Glutamatergic neuron (in vitro differentiated cells): ENCODE results near the gene CDCA4. TPM values are rescaled to one million over a fixed set of nuclear protein-coding genes. Genes with fewer than 3 reads are reported as not detected.

Experiments
- DNase-seq: peaks from one replicate; pipeline ENCODE4 v3.0.0; 2022
- H3K27ac Mint-ChIP-seq: one replicate; pipeline ENCODE4 v1.8.0; 2020; ENCODE audit warnings: mild to moderate bottlenecking, mixed read lengths, inconsistent platforms; ENCODE audit not compliant: unreplicated experiment
- H3K27me3 Mint-ChIP-seq: one replicate; pipeline ENCODE4 v1.8.0; 2020; ENCODE audit warnings: mild to moderate bottlenecking, moderate library complexity, mixed read lengths, inconsistent platforms; ENCODE audit not compliant: unreplicated experiment
- H3K36me3 Mint-ChIP-seq: one replicate; pipeline ENCODE4 v1.8.0; 2020; ENCODE audit warnings: mild to moderate bottlenecking, mixed read lengths, inconsistent platforms; ENCODE audit not compliant: unreplicated experiment
- H3K4me1 Mint-ChIP-seq: one replicate; pipeline ENCODE4 v1.8.0; 2020; ENCODE audit warnings: mild to moderate bottlenecking, low read depth, mixed read lengths, inconsistent platforms; ENCODE audit not compliant: unreplicated experiment
- H3K4me3 Mint-ChIP-seq: one replicate; pipeline ENCODE4 v1.8.0; 2020; ENCODE audit warnings: mild to moderate bottlenecking, mixed read lengths, inconsistent platforms; ENCODE audit not compliant: unreplicated experiment
- H3K9me3 Mint-ChIP-seq: one replicate; pipeline ENCODE4 v1.8.0; 2020; ENCODE audit warnings: mild to moderate bottlenecking, moderate library complexity, mixed read lengths, inconsistent platforms; ENCODE audit not compliant: unreplicated experiment
- CTCF ChIP-seq: fragments of 200-600 bp; sonication (generic); IDR thresholded peaks from one replicate; pipeline ENCODE4 v1.5.0; 2021; ENCODE audit not compliant: partially characterized antibody, unreplicated experiment
- total RNA-seq: library from RNA; stranded (reverse); fragmentation: NEBNext Ultra II Directional; extraction: Animal tissue kit (Norgen Biotek cat#: 25700); gene quantifications from one replicate; pipeline ENCODE4 v1.2.1, GENCODE V29; 2021; ENCODE audit not compliant: unreplicated experiment

CDCA4 gene
- total RNA-seq, 1 donor from 2014 or later = 23.2 TPM

GRCh38 chr14:105011312-105011990 is 9.4 kb downstream of the CDCA4 start:
- peak overlapping the region; percentile 86 for H3K27ac Mint-ChIP-seq

GRCh38 chr14:105010891-105011291 is 10.0 kb downstream of the CDCA4 start:
- Mint-ChIP-seq H3K27me3 (peaks cover 9% of the 10 kb centered on the region), H3K4me3 (no peak overlapping the region), H3K4me1 (peaks cover 55% of the 10 kb centered on the region), H3K36me3 (no peaks in the 10 kb centered on the region), H3K9me3 (peaks cover 10% of the 10 kb centered on the region), H3K27ac (no peak overlapping the region)
- no peak for TF ChIP-seq CTCF
- DNase-seq = no peak

More at GRCh38 chr14:105011312-105011990, 9.4 kb downstream of the CDCA4 start:
- Mint-ChIP-seq H3K27me3 (peaks cover 8% of the 10 kb centered on the region), H3K36me3 (no peaks in the 10 kb centered on the region), H3K9me3 (peaks cover 12% of the 10 kb centered on the region), H3K4me1 (peaks cover 59% of the 10 kb centered on the region), H3K4me3 (peak overlapping the region; percentile 69)
- TF ChIP-seq CTCF = no peak
- no peak for DNase-seq

GRCh38 chr14:105010106-105010505 is 10.8 kb downstream of the CDCA4 start:
- H3K36me3 Mint-ChIP-seq = no peaks in the 10 kb centered on the region
- no peak for DNase-seq
- no peak for TF ChIP-seq CTCF
- peaks cover 7% of the 10 kb centered on the region for H3K27me3 Mint-ChIP-seq
- H3K4me1 Mint-ChIP-seq = peaks cover 49% of the 10 kb centered on the region
- no peak overlapping the region for H3K27ac Mint-ChIP-seq
- peaks cover 10% of the 10 kb centered on the region for H3K9me3 Mint-ChIP-seq
- H3K4me3 Mint-ChIP-seq = no peak overlapping the region

GRCh38 chr14:105007593-105008264 is 13.2 kb downstream of the CDCA4 start:
- Mint-ChIP-seq H3K36me3 (no peaks in the 10 kb centered on the region), H3K4me3 (no peak overlapping the region), H3K27me3 (peaks cover 2% of the 10 kb centered on the region), H3K4me1 (peaks cover 25% of the 10 kb centered on the region), H3K9me3 (no peaks in the 10 kb centered on the region), H3K27ac (peak overlapping the region; percentile 15)
- DNase-seq = no peak
- TF ChIP-seq CTCF = no peak

GRCh38 chr14:105006831-105007592 is 13.9 kb downstream of the CDCA4 start:
- DNase-seq = no peak
- H3K27me3 Mint-ChIP-seq = peaks cover 2% of the 10 kb centered on the region
- H3K36me3 Mint-ChIP-seq = no peaks in the 10 kb centered on the region
- H3K4me1 Mint-ChIP-seq = peaks cover 19% of the 10 kb centered on the region
- peak overlapping the region; percentile 15 for H3K27ac Mint-ChIP-seq
- no peak overlapping the region for H3K4me3 Mint-ChIP-seq
- TF ChIP-seq CTCF = no peak
- H3K9me3 Mint-ChIP-seq = no peaks in the 10 kb centered on the region
